Measurements from ENCODE around the gene MOB3B. TPM values are rescaled to one million over a fixed set of nuclear protein-coding genes. Genes with fewer than 3 reads are reported as not detected.

Gene MOB3B
- total and polyA plus RNA-seq, 2 of the 13 experiments (the other 11 are each of a cell fraction or from before 2014, with no cell fraction given), result 0.03 to 0.09 TPM

GRCh38 chr9:27539479-27540441 is 10.1 kb upstream of the MOB3B start:
- no peak overlapping the region; the same call in 1 of the 2 replicates for H3K9ac ChIP-seq (ENCODE audit: insufficient read depth, low read depth, low read length)
- ChIA-PET POLR2A (no interaction called here), CTCF (ENCODE audit: low intra/inter-chr PET ratio, low total read pairs) (no interaction called here)
- no peaks in the 10 kb centered on the region for H3K36me3 ChIP-seq (replicated peaks in 1 of 2; ENCODE audit: control insufficient read depth in 1 of 2, insufficient read depth in 2 of 2, low read length in 2 of 2)
- no peak overlapping the region for H2AFZ ChIP-seq (ENCODE audit: low read length)
- H3K27ac ChIP-seq (ENCODE audit: extremely low read length, insufficient read depth, low read length), result peak overlapping the region; percentile 25
- no peaks in the 10 kb centered on the region for H4K20me1 ChIP-seq (ENCODE audit: insufficient read depth, low read length)
- DNase-seq (ENCODE audit: low spot score) (peak; percentile 55), FAIRE-seq (peak; percentile 56), ATAC-seq (peak; percentile 73)
- intact Hi-C loops (cut with micrococcal nuclease; ENCODE audit: unreplicated experiment), result no loop called here
- H3K4me3 ChIP-seq (replicated peaks in 1 of 3; ENCODE audit: insufficient read depth in 1 of 3, low read depth in 2 of 3, low read length in 3 of 3), result no peak overlapping the region
- no peaks in the 10 kb centered on the region for H3K9me3 ChIP-seq (ENCODE audit: low read length)
- in situ Hi-C loops (cut with HindIII; ENCODE audit: extremely low pct_ligation_motif_present, low pct_unique_long_range_greater_than_20kb), result no loop called here
- peak overlapping the region; percentile 48 for H3K4me2 ChIP-seq (ENCODE audit: low read depth, low read length)
- no TSS peak for BruUV-seq (replicated peaks)
- H3K27me3 ChIP-seq (ENCODE audit: control insufficient read depth in 1 of 2, insufficient read depth in 2 of 2, low read length in 2 of 2), result no peaks in the 10 kb centered on the region
- no peaks in the 10 kb centered on the region for H3K79me2 ChIP-seq (ENCODE audit: insufficient read depth, low read length)
- WGBS (ENCODE audit: low lambda C conversion rate), result 24% methylated on average over 5 of the region's 5 CpGs
- H3K4me1 ChIP-seq (ENCODE audit: insufficient read depth, low read length), result peaks cover 44% of the 10 kb centered on the region
- TF ChIP-seq ATM (IDR thresholded peaks at IDR 0.05; ENCODE audit: borderline replicate concordance) (no peak), ZNF407 (CRISPR knock-in tag; IDR thresholded peaks at IDR 0.05; ENCODE audit: not compliant biosample characterization) (no peak), RARA (CRISPR knock-in tag; IDR thresholded peaks at IDR 0.05) (peak; percentile 54; the same call in 1 of the 2 replicates), NCOR1 (IDR thresholded peaks at IDR 0.05; ENCODE audit: borderline replicate concordance, low read length) (peak; percentile 75; the same call in 1 of the 2 replicates), THAP11 (CRISPR knock-in tag; IDR thresholded peaks at IDR 0.05) (0 out of 2 replicates have a peak, but pooled peaks have one; percentile 33), ZBTB38 (CRISPR knock-in tag; IDR thresholded peaks at IDR 0.05) (no peak), ZNF773 (CRISPR knock-in tag; IDR thresholded peaks at IDR 0.05; ENCODE audit: borderline replicate concordance) (no peak), SOX6 (IDR thresholded peaks at IDR 0.05) (no peak), SOX6 (CRISPR knock-in tag; IDR thresholded peaks at IDR 0.05) (peak; percentile 60; the same call in 1 of the 2 replicates), ETV5 (CRISPR knock-in tag; IDR thresholded peaks at IDR 0.05; ENCODE audit: borderline replicate concordance) (no peak), ZNF280B (CRISPR knock-in tag; IDR thresholded peaks at IDR 0.05; ENCODE audit: borderline replicate concordance) (no peak), TFDP2 (CRISPR knock-in tag; IDR thresholded peaks at IDR 0.05) (no peak)

All from HepG2 (cell line).